Endothelial cell of umbilical vein (primary cell): Measurements from ENCODE around the gene CENPA. TPM values are rescaled to one million over a fixed set of nuclear protein-coding genes. Genes with fewer than 3 reads are reported as not detected.

Experiments used
- BruUV-seq: library from RNA; stranded (reverse); fragments of 400-500 nt; replicated peaks from 2 replicates; lab custom pipeline; 2021; lab: Mats Ljungman, UMichigan
- CTCF ChIA-PET: fragments of 300-600, 350-600 bp; sonication (Branson Sonifier 250); formaldehyde crosslinking; loops from one replicate; lab custom pipeline; 2021; ENCODE audit warnings: antibody characterized with exemption, inconsistent platforms; lab: Charles Lee
- POLR2A ChIA-PET: fragments of 300-600, 350-600 bp; sonication (Branson Sonifier 250); formaldehyde crosslinking; loops from one replicate; lab custom pipeline; 2021; ENCODE audit warnings: antibody characterized with exemption, inconsistent platforms; lab: Charles Lee
- DNase-seq: peaks from one replicate; pipeline ENCODE4 v3.0.0-alpha.2; 2011; ENCODE audit warnings: low read depth, low spot score
- FAIRE-seq: peaks from 2 replicates; lab custom pipeline; 2011; peaks lifted over from hg19 to GRCh38; lab: Jason Lieb, UNC
- H2AFZ ChIP-seq: 2 replicates; pipeline ENCODE4 v1.6.0; 2012; ENCODE audit warnings: low read depth, low read length, control low read depth, inconsistent platforms
- H3K27ac ChIP-seq: 2 replicates; pipeline ENCODE4 v1.5.1; 2011; ENCODE audit warnings: low read depth, mild to moderate bottlenecking, control low read depth, low read length, moderate library complexity; ENCODE audit not compliant: insufficient read depth
- H3K27me3 ChIP-seq, 2 experiments: 2 replicates each; pipeline versions ENCODE4 v1.6.0 to v1.6.1; 2011; ENCODE audit warnings: low read length in 2 of 2, mixed read lengths in 1 of 2; ENCODE audit not compliant: control insufficient read depth in 2 of 2, insufficient read depth in 2 of 2
- H3K36me3 ChIP-seq, 2 experiments: 2 replicates in 1 of 2; 3 replicates in 1 of 2; pipeline ENCODE4 v1.5.1; 2011; ENCODE audit warnings: low read length in 2 of 2, mild to moderate bottlenecking in 1 of 2, moderate library complexity in 1 of 2; ENCODE audit not compliant: control insufficient read depth in 2 of 2, insufficient read depth in 2 of 2; ENCODE audit errors: extremely low read depth in 1 of 2
- H3K4me1 ChIP-seq: 3 replicates; pipeline ENCODE4 v1.5.1; 2011; ENCODE audit warnings: mild to moderate bottlenecking, low read length; ENCODE audit not compliant: control insufficient read depth, insufficient read depth; ENCODE audit errors: extremely low read depth
- H3K4me2 ChIP-seq: 2 replicates; pipeline ENCODE4 v1.6.1; 2011; ENCODE audit warnings: low read length, control low read depth, mixed read lengths; ENCODE audit not compliant: insufficient read depth
- H3K4me3 ChIP-seq, 3 experiments: fragments of 200-600 bp in 1 of 3; sonication (generic), shearing (Covaris generic) in 1 of 3; replicated peaks in 1 of 3; 2 replicates each; pipeline ENCODE4 v1.5.1; 2011 to 2016; ENCODE audit warnings: control low read depth in 3 of 3, low read length in 3 of 3, mild to moderate bottlenecking in 2 of 3, inconsistent platforms in 1 of 3, low read depth in 1 of 3, moderate library complexity in 1 of 3; ENCODE audit not compliant: insufficient read depth in 1 of 3
- H3K79me2 ChIP-seq: 2 replicates; pipeline ENCODE4 v1.6.0; 2012; ENCODE audit warnings: low read length, inconsistent platforms; ENCODE audit not compliant: control insufficient read depth, insufficient read depth
- H3K9ac ChIP-seq: replicated peaks from 2 replicates; pipeline ENCODE3; 2011; ENCODE audit warnings: low read length, control low read depth; ENCODE audit not compliant: insufficient read depth; ENCODE audit errors: extremely low read depth
- H3K9me1 ChIP-seq: replicated peaks from 3 replicates; pipeline ENCODE4 v1.6.0; 2011; ENCODE audit warnings: mild to moderate bottlenecking, low read length; ENCODE audit not compliant: control insufficient read depth, insufficient read depth; ENCODE audit errors: extremely low read depth
- H3K9me3 ChIP-seq: replicated peaks from 2 replicates; pipeline ENCODE4 v1.5.1; 2012; ENCODE audit warnings: low read length, inconsistent platforms; ENCODE audit not compliant: control insufficient read depth, insufficient read depth
- H4K20me1 ChIP-seq: replicated peaks from 2 replicates; pipeline ENCODE3; 2011; ENCODE audit warnings: mild to moderate bottlenecking, low read length; ENCODE audit not compliant: control insufficient read depth, insufficient read depth; ENCODE audit errors: extremely low read depth
- EZH2 ChIP-seq: IDR thresholded peaks from 2 replicates; pipeline ENCODE4 v1.6.1; 2012; ENCODE audit warnings: borderline replicate concordance, low read depth, mild to moderate bottlenecking, moderate library complexity, low read length, inconsistent platforms; ENCODE audit not compliant: severe bottlenecking
- FOS ChIP-seq: IDR thresholded peaks from 2 replicates; pipeline ENCODE4 v1.6.1; 2011; ENCODE audit warnings: mild to moderate bottlenecking, low read length, moderate library complexity, borderline replicate concordance; ENCODE audit not compliant: insufficient read depth
- GATA2 ChIP-seq: IDR thresholded peaks from 2 replicates; pipeline ENCODE4 v1.7.0; 2011; ENCODE audit warnings: low read depth, mild to moderate bottlenecking, moderate library complexity, mixed read lengths, low read length; ENCODE audit not compliant: insufficient read length, insufficient read depth
- JUN ChIP-seq: IDR thresholded peaks from 2 replicates; pipeline ENCODE4 v1.6.1; 2011; ENCODE audit warnings: borderline replicate concordance, low read depth; ENCODE audit not compliant: insufficient read length, insufficient read depth
- MYC ChIP-seq: IDR thresholded peaks from one replicate; pipeline ENCODE4 v1.6.1; 2011; ENCODE audit warnings: mild to moderate bottlenecking, low read depth, low read length
- POLR2A ChIP-seq: IDR thresholded peaks from 2 replicates; pipeline ENCODE4 v1.6.1; 2012; ENCODE audit warnings: low read depth, mild to moderate bottlenecking, control low read depth, low read length
- POLR2AphosphoS5 ChIP-seq: IDR thresholded peaks from 2 replicates; pipeline ENCODE4 v1.6.1; 2012; ENCODE audit warnings: low read depth, mild to moderate bottlenecking, control low read depth, low read length, moderate library complexity; ENCODE audit not compliant: insufficient read depth
- dilution Hi-C: fragments of 300-500 bp; cut with MboI; formaldehyde crosslinking; loops from one replicate; pipeline ENCODE4 v1.15.0; 2019; ENCODE audit warnings: low sequenced_read_pairs; ENCODE audit not compliant: extremely low pct_ligation_motif_present
- intact Hi-C: fragments of 100-400 bp; cut with micrococcal nuclease; formaldehyde crosslinking; loops from one replicate; pipeline ENCODE4 v1.10.0; 2022
- polyA plus RNA-seq, 4 experiments: library from polyadenylated mRNA; depleted of rRNA in 3 of 4; stranded (reverse) in 3 of 4; unstranded in 1 of 4; fragments of >200 nt; gene quantifications; 2 replicates each; pipeline versions ENCODE4 v1.2.1 to v1.2.3, GENCODE V29; 2011 to 2012; ENCODE audit warnings: missing spikeins in 1 of 4
- total RNA-seq: library from RNA; stranded (reverse); gene quantifications from 2 replicates; pipeline ENCODE4 v1.2.3, GENCODE V29; 2021
- TF ChIP-seq, protein P1 (sequence below), 2 donors: IDR thresholded peaks; 1 replicate in 1 of 2; 2 replicates in 1 of 2; pipeline ENCODE4 v1.5.1; 2011; ENCODE audit warnings: low read length in 2 of 2, mild to moderate bottlenecking in 2 of 2, moderate library complexity in 2 of 2, control low read depth in 1 of 2, inconsistent platforms in 1 of 2, low read depth in 1 of 2; ENCODE audit not compliant: insufficient read depth in 1 of 2; ENCODE audit errors: extremely low read depth in 1 of 2
- TF ChIP-seq, protein P2 (sequence below): IDR thresholded peaks from 2 replicates; pipeline ENCODE4 v1.6.1; 2011; ENCODE audit not compliant: insufficient read depth, insufficient read length

CENPA gene
- total and polyA plus RNA-seq, 2 donors (not counting 3 experiments of a cell fraction or from before 2014, with no cell fraction given), result 22.0 to 33.1 TPM

DNA sequence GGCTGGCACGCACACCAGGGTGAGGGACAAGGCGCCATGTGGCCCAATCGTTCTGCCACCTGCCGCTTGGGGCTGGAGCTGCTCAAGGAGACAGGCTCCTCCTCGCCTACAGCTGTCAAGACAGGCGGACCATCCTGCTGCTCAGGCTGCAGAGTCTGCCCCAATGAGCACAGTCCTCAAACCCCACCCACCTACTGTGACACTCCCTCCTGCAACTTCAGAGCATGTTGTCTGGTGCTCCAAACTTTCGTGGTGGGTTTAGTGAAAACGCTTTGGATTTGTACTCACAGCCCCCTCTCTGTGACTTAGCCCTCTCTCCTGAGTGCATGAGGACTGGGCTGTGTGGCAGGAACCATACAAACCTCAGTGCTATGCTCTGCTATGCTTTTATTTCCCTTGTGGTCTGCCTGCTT, 45.0 kb upstream of the CENPA start:
- ChIA-PET CTCF (interaction anchor here (1.9 to 14.5 kb wide), 2 partner anchors 135 to 163 kb away, joined by 4 to 353 read pairs; no protein-coding TSS in a partner anchor), POLR2A (no interaction called here)
- peaks cover 3% of the 10 kb centered on the region for H3K4me1 ChIP-seq
- H3K27ac ChIP-seq, result no peak overlapping the region
- no peak for FAIRE-seq
- no peaks in the 10 kb centered on the region for H3K36me3 ChIP-seq
- H3K9me1 ChIP-seq, result no peaks in the 10 kb centered on the region
- intact Hi-C loops, result no loop called here
- TF ChIP-seq GATA2 (no peak), EZH2 (no peak), FOS (no peak), POLR2A (no peak), POLR2AphosphoS5 (no peak), JUN (no peak), MYC (no peak)
- TF ChIP-seq, protein P1, sequence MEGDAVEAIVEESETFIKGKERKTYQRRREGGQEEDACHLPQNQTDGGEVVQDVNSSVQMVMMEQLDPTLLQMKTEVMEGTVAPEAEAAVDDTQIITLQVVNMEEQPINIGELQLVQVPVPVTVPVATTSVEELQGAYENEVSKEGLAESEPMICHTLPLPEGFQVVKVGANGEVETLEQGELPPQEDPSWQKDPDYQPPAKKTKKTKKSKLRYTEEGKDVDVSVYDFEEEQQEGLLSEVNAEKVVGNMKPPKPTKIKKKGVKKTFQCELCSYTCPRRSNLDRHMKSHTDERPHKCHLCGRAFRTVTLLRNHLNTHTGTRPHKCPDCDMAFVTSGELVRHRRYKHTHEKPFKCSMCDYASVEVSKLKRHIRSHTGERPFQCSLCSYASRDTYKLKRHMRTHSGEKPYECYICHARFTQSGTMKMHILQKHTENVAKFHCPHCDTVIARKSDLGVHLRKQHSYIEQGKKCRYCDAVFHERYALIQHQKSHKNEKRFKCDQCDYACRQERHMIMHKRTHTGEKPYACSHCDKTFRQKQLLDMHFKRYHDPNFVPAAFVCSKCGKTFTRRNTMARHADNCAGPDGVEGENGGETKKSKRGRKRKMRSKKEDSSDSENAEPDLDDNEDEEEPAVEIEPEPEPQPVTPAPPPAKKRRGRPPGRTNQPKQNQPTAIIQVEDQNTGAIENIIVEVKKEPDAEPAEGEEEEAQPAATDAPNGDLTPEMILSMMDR (IDR thresholded peaks at IDR 0.05; ENCODE audit: extremely low read depth in 1 of 2, insufficient read depth in 1 of 2, low read depth in 1 of 2, low read length in 2 of 2), result no peak
- TF ChIP-seq, protein P2, sequence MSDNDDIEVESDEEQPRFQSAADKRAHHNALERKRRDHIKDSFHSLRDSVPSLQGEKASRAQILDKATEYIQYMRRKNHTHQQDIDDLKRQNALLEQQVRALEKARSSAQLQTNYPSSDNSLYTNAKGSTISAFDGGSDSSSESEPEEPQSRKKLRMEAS, result no peak
- H3K27me3 ChIP-seq, result no peaks in the 10 kb centered on the region
- H3K79me2 ChIP-seq, result no peaks in the 10 kb centered on the region
- H3K4me3 ChIP-seq, result no peak overlapping the region
- no peaks in the 10 kb centered on the region for H4K20me1 ChIP-seq
- dilution Hi-C loops, result no loop called here
- H3K4me2 ChIP-seq, result no peak overlapping the region
- H3K9me3 ChIP-seq, result no peaks in the 10 kb centered on the region
- BruUV-seq, result no TSS peak
- H2AFZ ChIP-seq, result no peak overlapping the region
- no peak for DNase-seq
- H3K9ac ChIP-seq, result no peak overlapping the region
